GM12878 (cell line): ENCODE results near the gene FGFBP1. TPM values are rescaled to one million over a fixed set of nuclear protein-coding genes. Genes with fewer than 3 reads are reported as not detected.

Experiments
- ATAC-seq: fragments of 200-7000 bp; cut with Tn5 transposase; 3 replicates; pipeline ENCODE4 v1.9.1; 2020; ENCODE audit warnings: mild to moderate bottlenecking, moderate library complexity
- BruUV-seq: library from RNA; stranded (reverse); fragments of 400-500 nt; replicated peaks from 2 replicates; lab custom pipeline; 2021; lab: Mats Ljungman, UMichigan
- CTCF ChIA-PET: fragments of 300-600 bp; sonication (Branson Sonifier 250); formaldehyde crosslinking; extraction: SDS; loops from one replicate; lab custom pipeline; 2021; ENCODE audit warnings: inconsistent platforms; lab: Yijun Ruan, JAX
- POLR2A ChIA-PET: fragments of 350-600 bp; formaldehyde crosslinking; extraction: SDS; loops from one replicate; lab custom pipeline; 2021; ENCODE audit warnings: inconsistent platforms; lab: Charles Lee
- RAD21 ChIA-PET: fragments of 300-600 bp; sonication (Branson Sonifier 250); formaldehyde crosslinking; loops from one replicate; lab custom pipeline; 2023; ENCODE audit warnings: antibody characterized with exemption; ENCODE audit not compliant: unreplicated experiment; lab: Charles Lee
- SMC1A ChIA-PET: fragments of 300-600 bp; sonication (Branson Sonifier 250); formaldehyde crosslinking; loops from one replicate; lab custom pipeline; 2023; ENCODE audit not compliant: unreplicated experiment, uncharacterized antibody; lab: Charles Lee
- DNase-seq: peaks from one replicate; pipeline ENCODE4 v3.0.0-alpha.2; 2011; ENCODE audit warnings: low read depth, low spot score
- FAIRE-seq: peaks from 3 replicates; lab custom pipeline; 2011; peaks lifted over from hg19 to GRCh38; lab: Jason Lieb, UNC
- H2AFZ ChIP-seq: 2 replicates; pipeline ENCODE4 v1.6.0; 2011; ENCODE audit warnings: low read depth, low read length, control low read depth; ENCODE audit not compliant: control insufficient read depth
- H3K27ac ChIP-seq: 2 replicates; pipeline ENCODE4 v1.5.1; 2011; ENCODE audit warnings: control low read depth; ENCODE audit not compliant: control insufficient read depth, insufficient read depth
- H3K27me3 ChIP-seq, 2 experiments: replicated peaks in 1 of 2; 2 replicates each; pipeline versions ENCODE4 v1.6.0 to v1.6.1; 2011; ENCODE audit warnings: low read length in 1 of 2; ENCODE audit not compliant: control insufficient read depth in 2 of 2, insufficient read depth in 2 of 2
- H3K36me3 ChIP-seq, 2 experiments: 2 replicates each; pipeline ENCODE4 v1.5.1; 2011; ENCODE audit warnings: low read length in 1 of 2; ENCODE audit not compliant: control insufficient read depth in 2 of 2, insufficient read depth in 2 of 2
- H3K4me1 ChIP-seq: 2 replicates; pipeline ENCODE4 v1.6.1; 2011; ENCODE audit warnings: mild to moderate bottlenecking, low read length, moderate library complexity, mixed read lengths; ENCODE audit not compliant: control insufficient read depth, insufficient read depth
- H3K4me2 ChIP-seq: 2 replicates; pipeline ENCODE4 v1.6.0; 2011; ENCODE audit warnings: control low read depth; ENCODE audit not compliant: control insufficient read depth, insufficient read depth
- H3K4me3 ChIP-seq: fragments of 200-600 bp; sonication (generic); 2 replicates; pipeline ENCODE4 v1.5.1; 2016
- H3K79me2 ChIP-seq: 2 replicates; pipeline ENCODE4 v1.6.0; 2011; ENCODE audit warnings: low read length; ENCODE audit not compliant: control insufficient read depth, insufficient read depth
- H3K9ac ChIP-seq: 2 replicates; pipeline ENCODE4 v1.8.0; 2011; ENCODE audit warnings: low read length, control low read depth, mixed read lengths; ENCODE audit not compliant: control insufficient read depth, insufficient read depth
- H3K9me3 ChIP-seq: replicated peaks from 3 replicates; pipeline ENCODE4 v1.5.1; 2011; ENCODE audit warnings: mild to moderate bottlenecking, low read length; ENCODE audit not compliant: control insufficient read depth, insufficient read depth
- H4K20me1 ChIP-seq: 2 replicates; pipeline ENCODE4 v1.6.0; 2011; ENCODE audit not compliant: control insufficient read depth, insufficient read depth
- CREM ChIP-seq: IDR thresholded peaks from 2 replicates; pipeline ENCODE4 v1.6.1; 2014; ENCODE audit warnings: antibody characterized with exemption, low read depth
- ESRRA ChIP-seq: IDR thresholded peaks from 2 replicates; pipeline ENCODE4 v1.6.1; 2012; ENCODE audit warnings: mild to moderate bottlenecking, low read length, improper control_type of control experiment
- GABPA ChIP-seq: IDR thresholded peaks from 2 replicates; pipeline ENCODE4 v1.6.1; 2014; ENCODE audit warnings: antibody characterized with exemption, low read depth, mild to moderate bottlenecking, inconsistent platforms
- NFYB ChIP-seq: IDR thresholded peaks from 2 replicates; pipeline ENCODE4 v1.6.1; 2011; ENCODE audit warnings: low read depth, mild to moderate bottlenecking, low read length, improper control_type of control experiment, moderate library complexity; ENCODE audit not compliant: insufficient read depth
- NRF1 ChIP-seq: conservative IDR thresholded peaks from 2 replicates; pipeline ENCODE4 v1.6.1; 2011; ENCODE audit warnings: mild to moderate bottlenecking, low read depth, low read length, improper control_type of control experiment
- SIN3A ChIP-seq: IDR thresholded peaks from 2 replicates; pipeline ENCODE4 v1.6.1; 2012; ENCODE audit warnings: low read depth, low read length, improper control_type of control experiment
- SIX5 ChIP-seq: IDR thresholded peaks from 2 replicates; pipeline ENCODE4 v1.6.1; 2011; ENCODE audit warnings: mild to moderate bottlenecking, low read depth, low read length, moderate library complexity; ENCODE audit not compliant: severe bottlenecking
- STAT3 ChIP-seq: IDR thresholded peaks from 2 replicates; pipeline ENCODE4 v1.6.1; 2011; ENCODE audit warnings: low read depth, low read length, improper control_type of control experiment
- WGBS: methylation state at CpG from one replicate; pipeline ENCODE4 v1.1.6; 2016; ENCODE audit warnings: low lambda C conversion rate; ENCODE audit not compliant: insufficient replicate concordance, insufficient coverage; ENCODE audit errors: missing lambda C conversion rate; 5-methylcytosine and 5-hydroxymethylcytosine counted together
- in situ Hi-C: fragments of 300-500 bp; cut with MboI; formaldehyde crosslinking; loops from 9 replicates; pipeline ENCODE4 v1.14.3; 2018; ENCODE audit warnings: mixed read lengths
- intact Hi-C: fragments of 100-400 bp; cut with micrococcal nuclease; formaldehyde crosslinking; loops from one replicate; pipeline ENCODE4 v1.14.2; 2022; ENCODE audit not compliant: unreplicated experiment
- polyA plus RNA-seq, 11 experiments: library from polyadenylated mRNA; depleted of rRNA in 4 of 11; unstranded in 6 of 11; stranded (reverse) in 5 of 11; fragments of >200 nt; fragmentation: Nextera tagmentation in 4 of 11; fragmentation: Illumina TruSeq in 1 of 11; extraction: Ambion mirVana in 4 of 11; extraction: Trizol in 1 of 11; gene quantifications; 1 replicate in 1 of 11; 2 replicates in 10 of 11; pipeline versions ENCODE4 v1.2.1 to v1.2.3, GENCODE V29; 2011 to 2016; ENCODE audit warnings: inconsistent platforms in 2 of 11, missing spikeins in 2 of 11, low read depth in 1 of 11
- total RNA-seq, 4 experiments: library from RNA; depleted of rRNA in 3 of 4; stranded (reverse); fragments of >200 nt in 3 of 4; fragmentation: Illumina TruSeq in 1 of 4; extraction: Trizol in 1 of 4; gene quantifications; 2 replicates each; pipeline versions ENCODE4 v1.2.1 to v1.2.3, GENCODE V29; 2013 to 2021

The FGFBP1 gene
- total and polyA plus RNA-seq, 10 of the 15 experiments (the other 5 are each of a cell fraction or from before 2014, with no cell fraction given): 0.09 to 0.11 (median 0.09) TPM; not detected in 7

DNA sequence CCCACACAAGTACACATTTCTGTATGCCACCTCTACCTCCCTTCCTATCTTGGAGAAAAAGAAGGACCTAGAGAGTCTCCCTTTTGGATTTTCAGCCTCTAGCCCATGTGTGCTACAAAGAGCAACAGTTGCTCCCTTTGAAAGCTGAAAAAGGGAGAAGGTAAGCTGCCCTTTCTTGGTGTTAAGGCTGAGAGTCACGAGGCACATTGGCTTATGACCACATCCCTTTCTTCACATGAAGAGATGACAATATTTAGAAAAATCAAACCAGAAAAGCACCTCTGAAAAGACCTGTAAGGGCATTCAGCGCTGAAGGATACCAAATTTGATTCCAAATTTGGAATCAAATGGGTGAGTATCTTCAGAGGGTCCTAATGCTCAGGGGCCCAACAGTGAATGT is 6.4 kb upstream of the FGFBP1 start:
- Histone ChIP-seq H2AFZ (no peak overlapping the region), H3K79me2 (no peaks in the 10 kb centered on the region), H3K4me3 (no peak overlapping the region), H3K36me3 (no peaks in the 10 kb centered on the region), H3K9ac (no peak overlapping the region), H3K27me3 (no peaks in the 10 kb centered on the region), H3K4me2 (no peak overlapping the region), H3K27ac (no peak overlapping the region), H3K4me1 (no peaks in the 10 kb centered on the region), H4K20me1 (no peaks in the 10 kb centered on the region), H3K9me3 (no peaks in the 10 kb centered on the region; the same call in 2 of the 3 replicates)
- ChIA-PET CTCF (interaction anchor here (0.6 to 2.2 kb wide), 2 partner anchors 11 to 215 kb away, joined by 3 to 7 read pairs; no protein-coding TSS in a partner anchor), SMC1A (interaction anchor here (1.7 to 1.9 kb wide), 2 partner anchors 55 to 61 kb away, joined by 5 read pairs; no protein-coding TSS in a partner anchor), POLR2A (no interaction called here), RAD21 (no interaction called here)
- WGBS: 11% methylated on average over 2 of the region's 2 CpGs
- ATAC-seq (no peak), FAIRE-seq (no peak), DNase-seq (no peak)
- BruUV-seq: no TSS peak
- in situ Hi-C loops (no loop called here), intact Hi-C loops (no loop called here)
- TF ChIP-seq NFYB (no peak), ESRRA (no peak), SIX5 (no peak), SIN3A (no peak), NRF1 (no peak), CREM (no peak)

DNA sequence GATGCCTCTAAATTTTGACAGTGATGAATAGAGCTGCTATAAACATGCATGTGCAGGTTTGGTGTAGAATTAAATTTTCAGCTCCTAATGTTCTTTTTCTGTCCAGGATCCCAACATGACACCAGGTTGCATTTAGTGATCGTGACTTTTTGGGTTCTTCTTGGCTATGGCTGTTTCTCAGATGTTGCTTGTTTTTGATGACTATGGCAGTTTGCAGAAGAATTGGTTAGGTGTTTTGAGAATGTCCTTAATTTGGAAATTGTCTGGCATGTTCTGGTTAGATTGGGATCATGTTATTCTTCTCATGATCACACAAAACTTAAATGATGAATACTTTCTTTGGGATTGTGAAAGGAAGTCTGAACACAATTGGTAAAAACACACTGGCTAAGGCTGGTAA is 3.7 kb upstream of the FGFBP1 start:
- Histone ChIP-seq H3K79me2 (no peaks in the 10 kb centered on the region), H2AFZ (no peak overlapping the region), H3K4me1 (no peaks in the 10 kb centered on the region), H4K20me1 (no peaks in the 10 kb centered on the region), H3K27me3 (no peaks in the 10 kb centered on the region), H3K9ac (no peak overlapping the region), H3K36me3 (no peaks in the 10 kb centered on the region), H3K27ac (no peak overlapping the region), H3K4me2 (no peak overlapping the region), H3K9me3 (no peaks in the 10 kb centered on the region; the same call in 2 of the 3 replicates), H3K4me3 (no peak overlapping the region)
- 0% methylated on average over 1 of the region's 1 CpG for WGBS
- TF ChIP-seq GABPA (no peak), STAT3 (no peak)
- in situ Hi-C loops (no loop called here), intact Hi-C loops (no loop called here)
- FAIRE-seq (no peak), DNase-seq (no peak), ATAC-seq (no peak)
- RAD21 ChIA-PET: no interaction called here
- BruUV-seq: no TSS peak
- SMC1A ChIA-PET: interaction anchor here (1.5 kb wide), 1 partner anchor 13 kb away, joined by 3 read pairs; no protein-coding TSS in a partner anchor
- POLR2A ChIA-PET: no interaction called here
- CTCF ChIA-PET: no interaction called here
